SK-N-SH (cell line): ENCODE results near the gene LRP6. TPM values are rescaled to one million over a fixed set of nuclear protein-coding genes. Genes with fewer than 3 reads are reported as not detected.

Experiments used
- CTCF ChIA-PET: fragments of 300-600, 350-600 bp; formaldehyde crosslinking; extraction: SDS; loops from one replicate; lab custom pipeline; 2021; lab: Yijun Ruan, JAX
- POLR2A ChIA-PET: fragments of 350-600 bp; sonication (Branson Sonifier 250); formaldehyde crosslinking; extraction: SDS; loops from one replicate; lab custom pipeline; 2020; ENCODE audit warnings: antibody characterized with exemption, inconsistent platforms; lab: Yijun Ruan, JAX
- DNase-seq: peaks from one replicate; pipeline ENCODE4 v3.0.0; 2012
- H2AFZ ChIP-seq: fragments of 200-600 bp; sonication (generic); 2 replicates; pipeline ENCODE4 v1.8.1; 2016; ENCODE audit warnings: antibody characterized with exemption, mild to moderate bottlenecking, low read depth
- H3F3A ChIP-seq: fragments of 200-600 bp; sonication (generic); replicated peaks from 2 replicates; pipeline ENCODE3; 2016; ENCODE audit warnings: antibody characterized with exemption, mild to moderate bottlenecking; ENCODE audit not compliant: insufficient read depth
- H3K27ac ChIP-seq, 2 experiments: fragments of 200-500 bp in 1 of 2; fragments of 200-600 bp in 1 of 2; sonication (Bioruptor generic) in 1 of 2; sonication (generic), shearing (Covaris generic) in 1 of 2; 2 replicates each; pipeline versions ENCODE4 v1.5.1 to v1.6.1; 2014 to 2016; ENCODE audit warnings: low read depth in 2 of 2, inconsistent platforms in 1 of 2, low read length in 1 of 2, mild to moderate bottlenecking in 1 of 2, mixed read lengths in 1 of 2
- H3K27me3 ChIP-seq: fragments of 200-600 bp; sonication (generic), shearing (Covaris generic); 2 replicates; pipeline ENCODE4 v1.6.1; 2016; ENCODE audit warnings: mixed run types; ENCODE audit not compliant: insufficient read depth
- H3K36me3 ChIP-seq, 2 experiments: fragments of 200-500 bp in 1 of 2; fragments of 200-600 bp in 1 of 2; sonication (Bioruptor generic) in 1 of 2; sonication (generic) in 1 of 2; replicated peaks in 1 of 2; 2 replicates each; pipeline versions ENCODE3 to v1.5.1; 2014 to 2016; ENCODE audit warnings: low read length in 1 of 2, mild to moderate bottlenecking in 1 of 2; ENCODE audit not compliant: insufficient read depth in 2 of 2, control insufficient read depth in 1 of 2
- H3K4me1 ChIP-seq, 2 experiments: fragments of 200-500 bp in 1 of 2; fragments of 200-600 bp in 1 of 2; sonication (Bioruptor generic) in 1 of 2; sonication (generic), shearing (Covaris generic) in 1 of 2; 2 replicates each; pipeline versions ENCODE4 v1.5.1 to v1.6.1; 2014 to 2016; ENCODE audit warnings: low read depth in 1 of 2, low read length in 1 of 2, mixed run types in 1 of 2; ENCODE audit not compliant: insufficient read depth in 2 of 2, control insufficient read depth in 1 of 2
- H3K4me2 ChIP-seq: fragments of 200-600 bp; sonication (generic), shearing (Covaris generic); 2 replicates; pipeline ENCODE4 v1.6.1; 2017; ENCODE audit warnings: mixed run types
- H3K4me3 ChIP-seq, 2 experiments: fragments of 200-500 bp in 1 of 2; fragments of 200-600 bp in 1 of 2; sonication (Bioruptor generic) in 1 of 2; sonication (generic), shearing (Covaris generic) in 1 of 2; 2 replicates each; pipeline versions ENCODE4 v1.5.1 to v1.8.1; 2014 to 2016; ENCODE audit warnings: low read depth in 2 of 2, inconsistent platforms in 1 of 2, low read length in 1 of 2, mild to moderate bottlenecking in 1 of 2, mixed read lengths in 1 of 2, moderate library complexity in 1 of 2
- H3K79me2 ChIP-seq: fragments of 200-600 bp; sonication (generic); 2 replicates; pipeline ENCODE4 v1.8.1; 2017; ENCODE audit warnings: mild to moderate bottlenecking; ENCODE audit not compliant: insufficient read depth
- H3K9ac ChIP-seq: fragments of 200-600 bp; sonication (generic); 2 replicates; pipeline ENCODE4 v1.6.1; 2017; ENCODE audit warnings: mixed run types
- H3K9me2 ChIP-seq: fragments of 200-600 bp; sonication (generic); 2 replicates; pipeline ENCODE4 v1.6.1; 2017; ENCODE audit warnings: mixed run types
- H3K9me3 ChIP-seq: fragments of 200-600 bp; sonication (generic); 2 replicates; pipeline ENCODE4 v1.6.1; 2017; ENCODE audit warnings: mixed run types, mild to moderate bottlenecking, moderate library complexity
- H4K20me1 ChIP-seq: fragments of 200-600 bp; sonication (generic); 2 replicates; pipeline ENCODE4 v1.6.1; 2017; ENCODE audit warnings: mild to moderate bottlenecking, mixed run types; ENCODE audit not compliant: insufficient read depth
- EP300 ChIP-seq, 2 experiments: IDR thresholded peaks; 2 replicates each; pipeline versions ENCODE4 v1.4.0 to v1.6.1; 2012; ENCODE audit warnings: borderline replicate concordance in 1 of 2, low read depth in 1 of 2, low read length in 1 of 2
- FOXJ3 ChIP-seq: sonication (generic); formaldehyde crosslinking; IDR thresholded peaks from 2 replicates; pipeline ENCODE4 v1.5.1; 2020; ENCODE audit warnings: mild to moderate bottlenecking, missing genetic modification reagents
- FOXM1 ChIP-seq: IDR thresholded peaks from 2 replicates; pipeline ENCODE4 v1.4.0; 2012; ENCODE audit warnings: low read depth, mild to moderate bottlenecking
- GATA2 ChIP-seq: sonication (generic); formaldehyde crosslinking; IDR thresholded peaks from 2 replicates; pipeline ENCODE4 v1.5.0; 2020; ENCODE audit warnings: mild to moderate bottlenecking, missing genetic modification reagents
- MEF2A ChIP-seq: IDR thresholded peaks from 2 replicates; pipeline ENCODE4 v1.4.0; 2012; ENCODE audit warnings: low read depth, borderline replicate concordance
- NFIC ChIP-seq: IDR thresholded peaks from 2 replicates; pipeline ENCODE4 v1.4.0; 2012; ENCODE audit warnings: borderline replicate concordance
- NRF1 ChIP-seq: IDR thresholded peaks from 2 replicates; pipeline ENCODE4 v1.6.1; 2012; ENCODE audit warnings: low read depth, mild to moderate bottlenecking, low read length
- PBX3 ChIP-seq: IDR thresholded peaks from 2 replicates; pipeline ENCODE4; 2012
- REST ChIP-seq: IDR thresholded peaks from 2 replicates; pipeline ENCODE4 v1.6.1; 2012; ENCODE audit warnings: mild to moderate bottlenecking, low read depth, low read length, moderate library complexity
- RXRA ChIP-seq: IDR thresholded peaks from 2 replicates; pipeline ENCODE4 v1.4.0; 2012; ENCODE audit warnings: low read depth, mild to moderate bottlenecking, borderline replicate concordance
- SIN3A ChIP-seq: IDR thresholded peaks from 2 replicates; pipeline ENCODE4 v1.6.1; 2012; ENCODE audit warnings: low read depth, mild to moderate bottlenecking, low read length, moderate library complexity, borderline replicate concordance
- SMC3 ChIP-seq: IDR thresholded peaks from 2 replicates; pipeline ENCODE4 v1.6.1; 2012; ENCODE audit warnings: low read depth, low read length, improper control_type of control experiment
- TCF12 ChIP-seq: IDR thresholded peaks from 2 replicates; pipeline ENCODE4 v1.4.0; 2012
- USF2 ChIP-seq: fragments of 150-350 bp; IDR thresholded peaks from 2 replicates; pipeline ENCODE4 v1.6.1; 2017; ENCODE audit warnings: antibody characterized with exemption, low read length, low read depth, borderline replicate concordance
- ZBTB33 ChIP-seq: IDR thresholded peaks from 2 replicates; pipeline ENCODE4 v1.4.0; 2012; ENCODE audit warnings: low read depth, borderline replicate concordance
- WGBS: methylation state at CpG from one replicate; pipeline ENCODE4 v1.1.6; 2017; ENCODE audit warnings: low lambda C conversion rate; 5-methylcytosine and 5-hydroxymethylcytosine counted together
- polyA plus RNA-seq, 3 experiments: library from polyadenylated mRNA; depleted of rRNA; stranded (reverse); fragments of >200 nt; gene quantifications; 2 replicates each; pipeline ENCODE4 v1.2.3, GENCODE V29; 2012

Gene LRP6
- polyA plus RNA-seq, 1 of the 3 experiments (the other 2 are of a cell fraction) = 13.7 TPM

GRCh38 chr12:12265035-12265434, 1.8 kb downstream of the LRP6 start:
- H3K4me2 ChIP-seq = peak overlapping the region; percentile 90
- 42% methylated on average over 3 of the region's 3 CpGs for WGBS
- H3F3A ChIP-seq = no peaks in the 10 kb centered on the region
- H3K9me2 ChIP-seq = no peaks in the 10 kb centered on the region
- ChIA-PET CTCF (interaction anchor here (0.7 to 1.9 kb wide), 8 partner anchors 35 to 232 kb away, joined by 3 to 4 read pairs (median 4); no protein-coding TSS in a partner anchor), POLR2A (no interaction called here)
- no peak overlapping the region for H2AFZ ChIP-seq
- H3K9me3 ChIP-seq = no peaks in the 10 kb centered on the region
- peaks cover 5 to 9% of the 10 kb centered on the region in 2 experiments; a peak in 3 of 4 replicates for H3K4me1 ChIP-seq
- peaks cover 0 to 3% of the 10 kb centered on the region in 2 experiments for H3K36me3 ChIP-seq
- H3K79me2 ChIP-seq = peaks cover 67% of the 10 kb centered on the region
- no peak for DNase-seq
- H3K4me3 ChIP-seq = peak overlapping the region; percentile 71 to 99
- H3K27ac ChIP-seq = peak overlapping the region; percentile 18 to 97; a peak in 3 of 4 replicates
- peak overlapping the region; percentile 98; the same call in 1 of the 2 replicates for H3K9ac ChIP-seq
- H4K20me1 ChIP-seq = peaks cover 50% of the 10 kb centered on the region
- no peaks in the 10 kb centered on the region for H3K27me3 ChIP-seq
- TF ChIP-seq NRF1 (no peak), PBX3 (no peak), SIN3A (no peak), SMC3 (no peak), ZBTB33 (no peak)

- no peak overlapping the region for H2AFZ ChIP-seq
- H3K9me3 ChIP-seq = no peaks in the 10 kb centered on the region
- TF ChIP-seq EP300 (IDR thresholded peaks at IDR 0.05; ENCODE audit: borderline replicate concordance in 1 of 2, low read depth in 1 of 2, low read length in 1 of 2) = no peak
- TF ChIP-seq NFIC = no peak
- TF ChIP-seq SIN3A = no peak
- no peak for TF ChIP-seq MEF2A
- TF ChIP-seq REST = no peak
- no peak for TF ChIP-seq GATA2
- TF ChIP-seq FOXM1 = no peak
- no peak for TF ChIP-seq RXRA
- TF ChIP-seq FOXJ3 (CRISPR knock-in tag) = no peak
- no peak for TF ChIP-seq USF2
- TF ChIP-seq TCF12 = no peak
- TF ChIP-seq, all 33 proteins: peak for 0
- ChIA-PET CTCF (interaction anchor here (1.0 to 1.2 kb wide), 2 partner anchors 176 to 231 kb away, joined by 4 read pairs; no protein-coding TSS in a partner anchor), POLR2A (no interaction called here)
- Histone ChIP-seq H3K27me3 (no peaks in the 10 kb centered on the region), H3K4me1 (peaks cover 5 to 9% of the 10 kb centered on the region in 2 experiments; a peak in 3 of 4 replicates), H3K9ac (no peak overlapping the region; the same call in 1 of the 2 replicates), H3K27ac (no peak overlapping the region), H4K20me1 (peaks cover 60% of the 10 kb centered on the region), H3K4me2 (peak overlapping the region; percentile 90; the same call in 1 of the 2 replicates), H3F3A (no peaks in the 10 kb centered on the region), H3K79me2 (peaks cover 78% of the 10 kb centered on the region), H3K9me2 (no peaks in the 10 kb centered on the region), H3K36me3 (peaks cover 0 to 3% of the 10 kb centered on the region in 2 experiments), H3K4me3 (no peak overlapping the region)
- no peak for DNase-seq
- 54% methylated on average over 2 of the region's 2 CpGs for WGBS
Observed at GRCh38 chr12:12263909-12264308, 2.9 kb downstream of the LRP6 start.
